ENCODE measurements around the gene MATN4. TPM values are rescaled to one million over a fixed set of nuclear protein-coding genes. Genes with fewer than 3 reads are reported as not detected.

MATN4 gene
- total and polyA plus RNA-seq, 2 of the 13 experiments (the other 11 are each of a cell fraction or from before 2014, with no cell fraction given): not detected

DNA sequence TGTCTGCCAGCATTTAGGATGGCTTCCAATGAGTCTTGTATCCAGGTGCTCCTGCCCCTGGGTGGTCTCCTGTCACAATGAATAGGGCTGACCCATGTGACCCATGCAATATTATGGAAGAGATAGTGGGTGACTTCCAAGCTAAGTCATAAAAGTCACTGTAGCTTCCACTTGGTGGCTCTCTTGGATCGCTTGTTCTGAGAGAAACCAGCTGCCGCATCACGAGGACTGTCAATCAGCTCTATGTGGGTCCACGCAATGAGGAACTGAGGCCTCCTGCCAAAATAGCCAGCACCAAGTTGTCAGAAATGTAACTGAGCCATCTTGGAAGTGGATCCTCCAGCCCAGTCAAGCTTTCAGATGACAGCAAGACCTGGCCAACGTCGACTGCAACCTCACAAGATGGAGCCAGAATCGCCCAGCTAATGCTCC lies 14.9 kb upstream of the MATN4 start (continued):
- TF ChIP-seq ZBTB1 (CRISPR knock-in tag; IDR thresholded peaks at IDR 0.05; ENCODE audit: borderline replicate concordance) (no peak), ARID3A (IDR thresholded peaks at IDR 0.05; ENCODE audit: low read depth, low read length) (peak; percentile 58; the same call in 1 of the 2 replicates), IRF2 (CRISPR knock-in tag; IDR thresholded peaks at IDR 0.05) (peak; percentile 78; the same call in 1 of the 2 replicates), ZNF605 (CRISPR knock-in tag; IDR thresholded peaks at IDR 0.05) (no peak), ZIK1 (CRISPR knock-in tag; IDR thresholded peaks at IDR 0.05; ENCODE audit: borderline replicate concordance, low read depth) (0 out of 2 replicates have a peak, but pooled peaks have one; percentile 63), CSRNP2 (CRISPR knock-in tag; conservative IDR thresholded peaks at IDR 0.05; ENCODE audit: low read depth) (no peak), ZNF251 (CRISPR knock-in tag; IDR thresholded peaks at IDR 0.05) (no peak), SPEN (CRISPR knock-in tag; IDR thresholded peaks at IDR 0.05; ENCODE audit: low read depth) (peak; percentile 18; the same call in 1 of the 2 replicates), RARG (CRISPR knock-in tag; IDR thresholded peaks at IDR 0.05; ENCODE audit: low read depth) (no peak), ZBTB40 (IDR thresholded peaks at IDR 0.05) (no peak), ZBTB40 (CRISPR knock-in tag; IDR thresholded peaks at IDR 0.05) (no peak), CBX5 (CRISPR knock-in tag; IDR thresholded peaks at IDR 0.05; ENCODE audit: borderline replicate concordance) (peak; percentile 38; the same call in 1 of the 2 replicates), FOSL2 (CRISPR knock-in tag; IDR thresholded peaks at IDR 0.05) (peak; percentile 68), BRD4 (CRISPR knock-in tag; IDR thresholded peaks at IDR 0.05) (no peak)
- TF ChIP-seq, protein P1, sequence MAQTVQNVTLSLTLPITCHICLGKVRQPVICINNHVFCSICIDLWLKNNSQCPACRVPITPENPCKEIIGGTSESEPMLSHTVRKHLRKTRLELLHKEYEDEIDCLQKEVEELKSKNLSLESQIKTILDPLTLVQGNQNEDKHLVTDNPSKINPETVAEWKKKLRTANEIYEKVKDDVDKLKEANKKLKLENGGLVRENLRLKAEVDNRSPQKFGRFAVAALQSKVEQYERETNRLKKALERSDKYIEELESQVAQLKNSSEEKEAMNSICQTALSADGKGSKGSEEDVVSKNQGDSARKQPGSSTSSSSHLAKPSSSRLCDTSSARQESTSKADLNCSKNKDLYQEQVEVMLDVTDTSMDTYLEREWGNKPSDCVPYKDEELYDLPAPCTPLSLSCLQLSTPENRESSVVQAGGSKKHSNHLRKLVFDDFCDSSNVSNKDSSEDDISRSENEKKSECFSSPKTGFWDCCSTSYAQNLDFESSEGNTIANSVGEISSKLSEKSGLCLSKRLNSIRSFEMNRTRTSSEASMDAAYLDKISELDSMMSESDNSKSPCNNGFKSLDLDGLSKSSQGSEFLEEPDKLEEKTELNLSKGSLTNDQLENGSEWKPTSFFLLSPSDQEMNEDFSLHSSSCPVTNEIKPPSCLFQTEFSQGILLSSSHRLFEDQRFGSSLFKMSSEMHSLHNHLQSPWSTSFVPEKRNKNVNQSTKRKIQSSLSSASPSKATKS (CRISPR knock-in tag; IDR thresholded peaks at IDR 0.05): no peak
